Liver (tissue), 9 donors: ENCODE measurements around the gene CDK1. TPM values are rescaled to one million over a fixed set of nuclear protein-coding genes. Genes with fewer than 3 reads are reported as not detected.
"Not testable (repeated sequence)": the region's sequence is repeated elsewhere in the genome, so short reads cannot be mapped to it uniquely, and the experiment has no call there.

ENCODE experiments used
- DNase-seq: peaks from one replicate; pipeline ENCODE4 v3.0.0-alpha.2; 2017; ENCODE audit warnings: low spot score
- H3K27ac ChIP-seq, 2 donors: one replicate each; pipeline ENCODE4 v1.7.0; 2013; ENCODE audit warnings: inconsistent platforms in 2 of 2, low read length in 2 of 2, control low read depth in 1 of 2, low read depth in 1 of 2, mild to moderate bottlenecking in 1 of 2
- H3K27me3 ChIP-seq, 4 donors: one replicate each; pipeline versions ENCODE4 v1.6.1 to v1.7.0; 2013; ENCODE audit warnings: low read length in 3 of 4, inconsistent platforms in 1 of 4, mild to moderate bottlenecking in 1 of 4, moderate library complexity in 1 of 4; ENCODE audit not compliant: control insufficient read depth in 4 of 4, insufficient read depth in 4 of 4
- H3K36me3 ChIP-seq, 4 donors: one replicate each; pipeline versions ENCODE4 v1.6.1 to v1.7.0; 2013; ENCODE audit warnings: low read length in 3 of 4, mild to moderate bottlenecking in 3 of 4, low read depth in 1 of 4, moderate library complexity in 1 of 4; ENCODE audit not compliant: control insufficient read depth in 4 of 4, insufficient read depth in 3 of 4
- H3K4me1 ChIP-seq, 4 donors: one replicate each; pipeline versions ENCODE4 v1.6.1 to v1.7.0; 2013; ENCODE audit warnings: low read length in 3 of 4, mild to moderate bottlenecking in 3 of 4, moderate library complexity in 1 of 4; ENCODE audit not compliant: control insufficient read depth in 4 of 4, insufficient read depth in 4 of 4
- H3K4me3 ChIP-seq, 3 donors: one replicate each; pipeline versions ENCODE4 v1.6.1 to v1.7.0; 2013; ENCODE audit warnings: low read length in 3 of 3, control low read depth in 1 of 3, low read depth in 1 of 3, mild to moderate bottlenecking in 1 of 3
- H3K9ac ChIP-seq, 2 donors: one replicate each; pipeline ENCODE4 v1.7.0; 2013; ENCODE audit warnings: low read length in 2 of 2, mild to moderate bottlenecking in 2 of 2, moderate library complexity in 2 of 2, control low read depth in 1 of 2, low read depth in 1 of 2
- H3K9me3 ChIP-seq, 4 donors: one replicate each; pipeline versions ENCODE4 v1.6.1 to v1.7.0; 2013; ENCODE audit warnings: low read length in 3 of 4; ENCODE audit not compliant: control insufficient read depth in 4 of 4
- GABPA ChIP-seq, 2 donors: IDR thresholded peaks in 1 of 2; conservative IDR thresholded peaks in 1 of 2; 2 replicates each; pipeline ENCODE4 v1.6.1; 2016; ENCODE audit warnings: antibody characterized with exemption in 2 of 2, mild to moderate bottlenecking in 1 of 2, moderate library complexity in 1 of 2
- HNF4A ChIP-seq, 2 donors: conservative IDR thresholded peaks; 2 replicates each; pipeline ENCODE4 v1.6.1; 2016; ENCODE audit warnings: antibody characterized with exemption in 2 of 2, mild to moderate bottlenecking in 2 of 2
- TAF1 ChIP-seq: conservative IDR thresholded peaks from 2 replicates; pipeline ENCODE4 v1.6.1; 2016; ENCODE audit warnings: antibody characterized with exemption, mild to moderate bottlenecking
- WGBS: extraction: QIAGEN DNeasy Blood & Tissue Kit; methylation state at CpG from one replicate; pipeline ENCODE4 v1.1.7; 2013; 5-methylcytosine and 5-hydroxymethylcytosine counted together
- polyA plus RNA-seq, 2 donors: library from polyadenylated mRNA; stranded (reverse) in 1 of 2; unstranded in 1 of 2; fragments of 200-250 nt in 1 of 2; fragments of >200 nt in 1 of 2; fragmentation: Nextera tagmentation in 1 of 2; extraction: Ambion mirVana in 1 of 2; gene quantifications; one replicate each; pipeline versions ENCODE4 v1.2.1 to v1.2.3, GENCODE V29; 2013 to 2015
- total RNA-seq, 2 donors: library from RNA; depleted of rRNA; stranded (reverse); fragments of >200 nt; gene quantifications; one replicate each; pipeline ENCODE4 v1.2.3, GENCODE V29; 2014
- TF ChIP-seq, protein P1 (sequence below): IDR thresholded peaks from 2 replicates; pipeline ENCODE4 v1.6.1; 2016; ENCODE audit warnings: antibody characterized with exemption
- TF ChIP-seq, protein P2 (sequence below): IDR thresholded peaks from 2 replicates; pipeline ENCODE4 v1.6.1; 2016; ENCODE audit warnings: antibody characterized with exemption
- donor health status: healthy.
- donor health status: healthy.
- donor health status: healthy.
- donor health status: healthy.
- donor health status: healthy.

CDK1 gene
- total and polyA plus RNA-seq, 4 donors = 0.08 to 73.5 (median 2.6) TPM

DNA sequence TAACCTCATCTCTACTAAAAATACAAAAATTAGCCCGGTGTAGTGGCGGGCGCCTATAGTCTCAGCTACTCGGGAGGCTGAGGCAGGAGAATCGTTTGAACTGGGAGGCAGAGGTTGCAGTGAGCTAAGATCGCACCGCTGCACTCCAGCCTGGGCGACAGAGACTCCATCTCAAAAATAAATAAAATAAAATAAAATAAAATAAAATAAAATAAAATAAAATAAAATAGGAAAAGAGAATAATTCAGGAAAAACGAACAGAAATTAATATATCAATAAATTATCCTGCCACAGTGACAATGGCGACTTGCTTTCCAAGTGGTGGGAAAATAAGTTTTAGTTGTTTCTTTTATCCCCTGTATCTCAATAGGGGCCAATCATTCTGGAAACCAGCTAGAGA lies 62.9 kb downstream of the CDK1 start:
- H3K27me3 ChIP-seq, H3K27ac ChIP-seq, H3K9me3 ChIP-seq, H3K36me3 ChIP-seq, H3K4me1 ChIP-seq, H3K9ac ChIP-seq, H3K4me3 ChIP-seq, DNase-seq: not testable (repeated sequence)
- 91% methylated on average over 10 of the region's 10 CpGs for WGBS

DNA sequence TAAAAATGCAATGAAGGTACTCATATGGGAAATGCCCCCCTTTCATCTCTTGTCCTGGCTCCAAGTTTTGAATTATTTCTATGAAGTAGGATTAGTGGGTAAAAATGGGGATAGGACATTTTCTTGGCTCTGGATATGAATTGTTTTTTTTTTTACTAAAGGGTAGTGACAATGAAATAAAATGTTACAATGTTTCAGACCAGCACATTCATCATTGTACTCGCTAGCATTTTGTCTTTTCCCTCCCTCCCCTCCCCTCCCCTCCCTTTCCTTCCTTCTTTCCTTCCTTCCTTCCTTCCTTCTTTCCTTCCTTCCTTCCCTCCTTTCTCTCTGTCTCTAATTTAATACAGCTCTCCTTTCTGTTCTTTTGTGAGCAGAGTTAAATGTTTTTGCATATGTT lies 64.4 kb downstream of the CDK1 start:
- no peak overlapping the region for H3K9ac ChIP-seq
- H3K36me3 ChIP-seq = no peaks in the 10 kb centered on the region
- H3K27me3 ChIP-seq = no peaks in the 10 kb centered on the region
- no peak overlapping the region for H3K27ac ChIP-seq
- no peak overlapping the region for H3K4me3 ChIP-seq
- WGBS = 86% methylated on average over 1 of the region's 1 CpG
- H3K9me3 ChIP-seq = no peaks in the 10 kb centered on the region
- TF ChIP-seq GABPA (IDR thresholded peaks at IDR 0.05 in 1 of 2, conservative IDR thresholded peaks at IDR 0.05 in 1 of 2) (no peak), TAF1 (no peak), HNF4A (conservative IDR thresholded peaks at IDR 0.05) (no peak)
- TF ChIP-seq, protein P1, sequence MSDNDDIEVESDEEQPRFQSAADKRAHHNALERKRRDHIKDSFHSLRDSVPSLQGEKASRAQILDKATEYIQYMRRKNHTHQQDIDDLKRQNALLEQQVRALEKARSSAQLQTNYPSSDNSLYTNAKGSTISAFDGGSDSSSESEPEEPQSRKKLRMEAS = no peak
- TF ChIP-seq, protein P2, sequence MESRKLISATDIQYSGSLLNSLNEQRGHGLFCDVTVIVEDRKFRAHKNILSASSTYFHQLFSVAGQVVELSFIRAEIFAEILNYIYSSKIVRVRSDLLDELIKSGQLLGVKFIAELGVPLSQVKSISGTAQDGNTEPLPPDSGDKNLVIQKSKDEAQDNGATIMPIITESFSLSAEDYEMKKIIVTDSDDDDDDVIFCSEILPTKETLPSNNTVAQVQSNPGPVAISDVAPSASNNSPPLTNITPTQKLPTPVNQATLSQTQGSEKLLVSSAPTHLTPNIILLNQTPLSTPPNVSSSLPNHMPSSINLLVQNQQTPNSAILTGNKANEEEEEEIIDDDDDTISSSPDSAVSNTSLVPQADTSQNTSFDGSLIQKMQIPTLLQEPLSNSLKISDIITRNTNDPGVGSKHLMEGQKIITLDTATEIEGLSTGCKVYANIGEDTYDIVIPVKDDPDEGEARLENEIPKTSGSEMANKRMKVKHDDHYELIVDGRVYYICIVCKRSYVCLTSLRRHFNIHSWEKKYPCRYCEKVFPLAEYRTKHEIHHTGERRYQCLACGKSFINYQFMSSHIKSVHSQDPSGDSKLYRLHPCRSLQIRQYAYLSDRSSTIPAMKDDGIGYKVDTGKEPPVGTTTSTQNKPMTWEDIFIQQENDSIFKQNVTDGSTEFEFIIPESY = no peak
- DNase-seq = no peak
- no peaks in the 10 kb centered on the region for H3K4me1 ChIP-seq

Other genes starting within 250 kb of the CDK1 start
- gene RHOBTB1, start 165.7 kb downstream of the CDK1 start, total RNA-seq = 10 to 100 TPM in 1 of 2 donors, 1 to 10 TPM in 1; 6.6 to 11.8 TPM
- 1 to 10 TPM; 2.7 to 3.3 TPM for gene RHOBTB1, start 165.7 kb downstream of the CDK1 start, polyA plus RNA-seq